Endodermal cell (in vitro differentiated cells): ENCODE data around the gene EIF2B4. TPM values are rescaled to one million over a fixed set of nuclear protein-coding genes. Genes with fewer than 3 reads are reported as not detected.

Source experiments
- DNase-seq: peaks from one replicate; pipeline ENCODE4 v3.0.0-alpha.2; 2017
- H3K27ac ChIP-seq: 2 replicates; pipeline ENCODE4 v1.5.1; 2013; ENCODE audit warnings: mild to moderate bottlenecking, low read depth, low read length, moderate library complexity
- H3K27me3 ChIP-seq: 2 replicates; pipeline ENCODE4 v1.6.1; 2013; ENCODE audit warnings: mild to moderate bottlenecking, low read length, moderate library complexity; ENCODE audit not compliant: insufficient read depth, control insufficient read depth, poor library complexity, severe bottlenecking
- H3K36me3 ChIP-seq: 2 replicates; pipeline ENCODE4 v1.7.0; 2013; ENCODE audit warnings: mild to moderate bottlenecking, low read length, moderate library complexity; ENCODE audit not compliant: control insufficient read depth, insufficient read depth
- H3K4me1 ChIP-seq: one replicate; pipeline ENCODE4 v1.7.0; 2013; ENCODE audit warnings: low read length; ENCODE audit not compliant: control insufficient read depth, insufficient read depth
- H3K4me3 ChIP-seq: 2 replicates; pipeline ENCODE4 v1.5.1; 2013; ENCODE audit warnings: mild to moderate bottlenecking, low read length, moderate library complexity
- H3K9ac ChIP-seq: 2 replicates; pipeline ENCODE4 v1.6.1; 2013; ENCODE audit warnings: mild to moderate bottlenecking, low read length, moderate library complexity; ENCODE audit not compliant: poor library complexity, severe bottlenecking; ENCODE audit errors: extremely low read depth
- H3K9me3 ChIP-seq: 2 replicates; pipeline ENCODE4 v1.6.1; 2013; ENCODE audit warnings: mild to moderate bottlenecking, low read length, moderate library complexity; ENCODE audit not compliant: control insufficient read depth
- H3K27ac Mint-ChIP-seq: 2 replicates; pipeline ENCODE4 v1.8.0; 2020; ENCODE audit warnings: mixed read lengths
- H3K27me3 Mint-ChIP-seq: 2 replicates; pipeline ENCODE4 v1.8.0; 2021; ENCODE audit warnings: mild to moderate bottlenecking, mixed read lengths; ENCODE audit not compliant: insufficient read depth
- H3K36me3 Mint-ChIP-seq: 2 replicates; pipeline ENCODE4 v1.8.0; 2020; ENCODE audit warnings: low read depth, mixed read lengths
- H3K4me1 Mint-ChIP-seq: 2 replicates; pipeline ENCODE4 v1.8.0; 2020; ENCODE audit warnings: mixed read lengths
- H3K4me3 Mint-ChIP-seq: 2 replicates; pipeline ENCODE4 v1.8.0; 2020; ENCODE audit warnings: mild to moderate bottlenecking, moderate library complexity, mixed read lengths
- H3K9me3 Mint-ChIP-seq: 2 replicates; pipeline ENCODE4 v1.8.0; 2020; ENCODE audit warnings: mild to moderate bottlenecking, mixed read lengths
- WGBS, 2 experiments: methylation state at CpG; one replicate each; pipeline versions ENCODE4 v1.1.5 to v1.1.7; 2013; ENCODE audit warnings: missing lambda C conversion rate in 2 of 2, mixed read lengths in 1 of 2; ENCODE audit not compliant: insufficient coverage in 1 of 2, insufficient read length in 1 of 2; 5-methylcytosine and 5-hydroxymethylcytosine counted together
- total RNA-seq, 2 donors: library from RNA; stranded (reverse); fragmentation: NEBNext Ultra II Directional in 1 of 2; extraction: Animal tissue kit (Norgen Biotek cat#: 25700) in 1 of 2; gene quantifications; 2 replicates in 1 of 2; 3 replicates in 1 of 2; pipeline ENCODE4 v1.2.1, GENCODE V29; 2021
- TF ChIP-seq, protein P1 (sequence below): fragments of 200-600 bp; sonication (generic); conservative IDR thresholded peaks from 2 replicates; pipeline ENCODE4 v1.5.0; 2021; ENCODE audit warnings: antibody characterized with exemption, mild to moderate bottlenecking

EIF2B4 gene
- total RNA-seq, 2 donors from 2014 or later = 56.7 to 58.6 TPM

DNA sequence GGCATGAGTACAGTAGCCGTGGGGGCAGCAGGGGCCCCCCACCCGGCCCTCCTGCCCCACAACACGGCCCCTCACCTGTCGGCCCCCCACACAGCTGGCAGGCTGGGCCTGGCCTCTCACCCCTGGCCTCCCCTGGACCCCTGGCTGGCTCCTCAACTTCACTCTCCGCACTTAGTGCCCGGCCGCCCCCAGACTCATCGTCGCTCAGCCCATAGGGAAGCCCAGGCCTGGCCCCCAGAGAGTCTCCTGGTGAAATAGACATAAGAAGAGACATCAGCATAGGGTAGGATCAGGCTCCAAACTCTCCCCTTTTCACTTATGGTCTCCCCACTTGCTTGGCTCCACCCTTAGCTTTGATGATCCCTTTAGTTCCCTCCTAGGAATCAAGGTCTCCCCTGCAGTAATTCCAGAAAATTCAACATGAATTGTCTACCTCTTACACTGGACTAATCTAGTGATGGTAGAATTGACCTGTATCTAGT is 8.7 kb upstream of the EIF2B4 start:
- Histone ChIP-seq H3K27me3 (no peaks in the 10 kb centered on the region), H3K9me3 (no peaks in the 10 kb centered on the region), H3K9ac (peak overlapping the region; percentile 77), H3K27ac (no peak overlapping the region), H3K36me3 (peaks cover 80% of the 10 kb centered on the region), H3K4me3 (peak overlapping the region; percentile 90), H3K4me1 (peaks cover 4% of the 10 kb centered on the region)
- 92 to 94% methylated on average over 2 to 9 of the region's 9 CpGs for WGBS, 2 experiments
- no peak for DNase-seq
- H3K4me1 Mint-ChIP-seq = peaks cover 19% of the 10 kb centered on the region
- TF ChIP-seq, protein P1, sequence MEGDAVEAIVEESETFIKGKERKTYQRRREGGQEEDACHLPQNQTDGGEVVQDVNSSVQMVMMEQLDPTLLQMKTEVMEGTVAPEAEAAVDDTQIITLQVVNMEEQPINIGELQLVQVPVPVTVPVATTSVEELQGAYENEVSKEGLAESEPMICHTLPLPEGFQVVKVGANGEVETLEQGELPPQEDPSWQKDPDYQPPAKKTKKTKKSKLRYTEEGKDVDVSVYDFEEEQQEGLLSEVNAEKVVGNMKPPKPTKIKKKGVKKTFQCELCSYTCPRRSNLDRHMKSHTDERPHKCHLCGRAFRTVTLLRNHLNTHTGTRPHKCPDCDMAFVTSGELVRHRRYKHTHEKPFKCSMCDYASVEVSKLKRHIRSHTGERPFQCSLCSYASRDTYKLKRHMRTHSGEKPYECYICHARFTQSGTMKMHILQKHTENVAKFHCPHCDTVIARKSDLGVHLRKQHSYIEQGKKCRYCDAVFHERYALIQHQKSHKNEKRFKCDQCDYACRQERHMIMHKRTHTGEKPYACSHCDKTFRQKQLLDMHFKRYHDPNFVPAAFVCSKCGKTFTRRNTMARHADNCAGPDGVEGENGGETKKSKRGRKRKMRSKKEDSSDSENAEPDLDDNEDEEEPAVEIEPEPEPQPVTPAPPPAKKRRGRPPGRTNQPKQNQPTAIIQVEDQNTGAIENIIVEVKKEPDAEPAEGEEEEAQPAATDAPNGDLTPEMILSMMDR = no peak
- H3K36me3 Mint-ChIP-seq = peaks cover 60% of the 10 kb centered on the region
- H3K4me3 Mint-ChIP-seq = peak overlapping the region; percentile 92
- peak overlapping the region; percentile 62 for H3K27ac Mint-ChIP-seq
- H3K9me3 Mint-ChIP-seq = no peaks in the 10 kb centered on the region
- H3K27me3 Mint-ChIP-seq = no peaks in the 10 kb centered on the region

DNA sequence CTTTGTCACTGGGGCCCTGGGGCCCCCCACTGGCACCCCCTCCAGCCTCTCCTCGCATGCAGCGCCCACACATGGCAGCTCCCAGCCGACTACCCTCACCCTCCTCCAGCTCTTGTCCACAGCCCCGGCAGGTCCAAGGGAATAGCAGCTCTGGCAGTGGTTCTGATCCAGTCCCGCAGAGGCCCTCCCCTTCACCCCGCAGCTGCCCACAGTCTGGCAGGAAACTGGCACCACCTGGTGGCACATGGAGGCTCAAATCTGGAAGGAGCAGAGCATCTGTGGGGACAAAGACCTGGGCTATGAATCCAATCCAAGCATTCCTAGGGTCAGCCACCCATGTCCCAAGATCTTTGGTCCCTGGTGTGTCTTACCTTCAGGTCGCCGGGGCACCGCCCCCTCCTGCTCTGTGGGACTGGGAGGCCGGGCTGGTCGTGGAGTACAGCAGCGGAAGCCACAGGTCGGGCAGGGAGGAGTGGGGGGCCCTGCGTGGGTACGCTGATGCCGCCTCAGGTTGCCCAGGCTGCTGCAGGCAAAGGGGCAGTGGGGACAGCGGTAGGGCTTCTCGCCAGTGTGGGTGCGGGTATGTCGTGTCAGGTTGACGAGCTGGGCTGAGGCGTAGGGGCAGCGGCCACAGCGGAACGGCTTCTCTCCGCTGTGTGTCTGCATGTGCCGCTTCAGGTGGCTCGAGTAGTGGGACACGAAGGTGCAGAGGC is 8.1 kb upstream of the EIF2B4 start:
- H3K9me3 Mint-ChIP-seq = no peaks in the 10 kb centered on the region
- TF ChIP-seq, protein P1 = peak; percentile 37
- Histone ChIP-seq H3K36me3 (peaks cover 80% of the 10 kb centered on the region), H3K27me3 (no peaks in the 10 kb centered on the region), H3K9ac (no peak overlapping the region), H3K4me1 (peaks cover 4% of the 10 kb centered on the region), H3K9me3 (no peaks in the 10 kb centered on the region), H3K27ac (no peak overlapping the region), H3K4me3 (no peak overlapping the region)
- H3K4me1 Mint-ChIP-seq = peaks cover 19% of the 10 kb centered on the region
- H3K27me3 Mint-ChIP-seq = no peaks in the 10 kb centered on the region
- H3K27ac Mint-ChIP-seq = peak overlapping the region; percentile 61
- 92 to 93% methylated on average over 14 to 29 of the region's 29 CpGs for WGBS, 2 experiments
- DNase-seq = peak; percentile 72
- H3K36me3 Mint-ChIP-seq = peaks cover 60% of the 10 kb centered on the region
- peak overlapping the region; percentile 92 for H3K4me3 Mint-ChIP-seq

DNA sequence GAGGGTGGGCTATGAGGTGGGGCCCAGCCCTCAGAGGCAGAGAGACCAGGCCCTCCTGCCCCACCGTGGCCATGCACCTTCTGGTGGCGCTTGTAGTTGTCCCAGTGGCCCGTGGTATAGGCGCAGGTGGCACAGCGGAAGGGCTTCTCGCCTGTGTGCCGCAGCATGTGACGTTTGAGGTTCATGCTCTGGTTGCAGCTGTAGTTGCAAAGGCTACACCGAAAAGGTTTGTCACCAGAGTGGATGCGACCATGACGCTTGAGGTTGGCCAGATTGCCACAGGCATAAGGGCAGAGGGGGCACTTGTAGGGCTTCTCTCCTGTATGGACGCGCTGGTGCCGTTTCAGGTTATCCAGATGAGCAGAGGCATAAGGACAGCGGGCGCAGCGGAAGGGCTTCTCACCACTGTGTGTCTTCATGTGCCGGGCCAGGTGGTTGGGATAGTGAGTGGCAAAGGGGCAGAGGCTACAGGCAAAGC is 7.5 kb upstream of the EIF2B4 start:
- H3K4me3 Mint-ChIP-seq = no peak overlapping the region
- peaks cover 23% of the 10 kb centered on the region for H3K4me1 Mint-ChIP-seq
- WGBS, 2 experiments = 96% methylated on average over 15 to 18 of the region's 18 CpGs
- no peak overlapping the region for H3K9ac ChIP-seq
- H3K9me3 ChIP-seq = no peaks in the 10 kb centered on the region
- no peaks in the 10 kb centered on the region for H3K27me3 ChIP-seq
- H3K27ac ChIP-seq = no peak overlapping the region
- TF ChIP-seq, protein P1 = no peak
- H3K36me3 ChIP-seq = peaks cover 82% of the 10 kb centered on the region
- H3K4me3 ChIP-seq = no peak overlapping the region
- no peak for DNase-seq
- no peaks in the 10 kb centered on the region for H3K27me3 Mint-ChIP-seq
- peak overlapping the region; percentile 61 for H3K27ac Mint-ChIP-seq
- no peaks in the 10 kb centered on the region for H3K9me3 Mint-ChIP-seq
- peaks cover 4% of the 10 kb centered on the region for H3K4me1 ChIP-seq
- H3K36me3 Mint-ChIP-seq = peaks cover 63% of the 10 kb centered on the region
